B cell (primary cell): ENCODE data around the gene COL19A1. TPM values are rescaled to one million over a fixed set of nuclear protein-coding genes. Genes with fewer than 3 reads are reported as not detected.

Experiments used
- ATAC-seq: fragments of 200-7000 bp; cut with Tn5 transposase; one replicate; pipeline ENCODE4 v1.10.0; 2021; ENCODE audit warnings: low read depth, mild to moderate bottlenecking, moderate number of reproducible peaks, moderate library complexity
- CTCF ChIA-PET: fragments of 350-600 bp; sonication (Branson Sonifier 250); formaldehyde crosslinking; loops from one replicate; lab custom pipeline; 2021; ENCODE audit warnings: antibody characterized with exemption, inconsistent platforms; lab: Charles Lee
- POLR2A ChIA-PET: fragments of 350-600 bp; sonication (Branson Sonifier 250); formaldehyde crosslinking; loops from one replicate; lab custom pipeline; 2021; ENCODE audit warnings: antibody characterized with exemption; lab: Charles Lee
- DNase-seq: peaks from one replicate; pipeline ENCODE4 v3.0.0; 2013
- H2AFZ ChIP-seq: 2 replicates; pipeline ENCODE4 v1.6.1; 2012; ENCODE audit warnings: mild to moderate bottlenecking, low read depth, low read length; ENCODE audit not compliant: insufficient read depth, poor library complexity, severe bottlenecking
- H3K27ac ChIP-seq, 2 donors: 1 replicate in 1 of 2; 2 replicates in 1 of 2; pipeline ENCODE4 v1.5.1; 2012 to 2013; ENCODE audit warnings: low read length in 2 of 2, mild to moderate bottlenecking in 2 of 2, moderate library complexity in 1 of 2
- H3K27me3 ChIP-seq, 4 experiments: fragments of 200-600 bp in 1 of 4; sonication (generic) in 1 of 4; replicated peaks in 1 of 4; 1 replicate in 2 of 4; 2 replicates in 2 of 4; pipeline versions ENCODE4 v1.6.1 to v1.7.0; 2013 to 2016; ENCODE audit warnings: low read length in 3 of 4, mild to moderate bottlenecking in 2 of 4, mixed read lengths in 1 of 4, moderate library complexity in 1 of 4; ENCODE audit not compliant: insufficient read depth in 4 of 4, control insufficient read depth in 3 of 4; ENCODE audit errors: control extremely low read depth in 1 of 4
- H3K36me3 ChIP-seq, 2 experiments: replicated peaks in 1 of 2; 1 replicate in 1 of 2; 2 replicates in 1 of 2; pipeline versions ENCODE4 v1.6.1 to v1.7.1; 2013; ENCODE audit warnings: low read length in 1 of 2; ENCODE audit not compliant: insufficient read depth in 2 of 2, control insufficient read depth in 1 of 2; ENCODE audit errors: control extremely low read depth in 1 of 2, extremely low read depth in 1 of 2
- H3K4me1 ChIP-seq, 2 donors: fragments of 200-600 bp in 1 of 2; sonication (generic) in 1 of 2; 1 replicate in 1 of 2; 2 replicates in 1 of 2; pipeline versions ENCODE4 v1.5.1 to v1.6.1; 2013 to 2017; ENCODE audit warnings: low read length in 2 of 2; ENCODE audit not compliant: control insufficient read depth in 2 of 2, insufficient read depth in 2 of 2
- H3K4me2 ChIP-seq: replicated peaks from 2 replicates; pipeline ENCODE3; 2012; ENCODE audit warnings: mild to moderate bottlenecking, low read depth, low read length; ENCODE audit not compliant: poor library complexity, severe bottlenecking
- H3K4me3 ChIP-seq, 5 experiments: fragments of 200-600 bp in 1 of 5; sonication (generic) in 1 of 5; 1 replicate in 3 of 5; 2 replicates in 2 of 5; pipeline versions ENCODE4 v1.5.1 to v1.7.0; 2011 to 2016; ENCODE audit warnings: low read length in 4 of 5, mild to moderate bottlenecking in 4 of 5, low read depth in 2 of 5, control low read depth in 1 of 5, moderate library complexity in 1 of 5; ENCODE audit not compliant: insufficient read depth in 1 of 5; ENCODE audit errors: control extremely low read depth in 1 of 5, extremely low read depth in 1 of 5
- H3K79me2 ChIP-seq: fragments of 200-600 bp; sonication (generic); one replicate; pipeline ENCODE4 v1.6.0; 2016; ENCODE audit warnings: low read length; ENCODE audit not compliant: control insufficient read depth, insufficient read depth
- H3K9ac ChIP-seq: fragments of 200-600 bp; sonication (generic); 2 replicates; pipeline ENCODE4 v1.6.1; 2017; ENCODE audit warnings: mild to moderate bottlenecking, low read length, moderate library complexity
- H3K9me3 ChIP-seq, 3 donors: one replicate each; pipeline versions ENCODE4 v1.6.1 to v1.7.1; 2013; ENCODE audit warnings: low read length in 2 of 3; ENCODE audit not compliant: control insufficient read depth in 2 of 3, insufficient read depth in 1 of 3; ENCODE audit errors: control extremely low read depth in 1 of 3
- H4K20me1 ChIP-seq: 2 replicates; pipeline ENCODE4 v1.6.0; 2012; ENCODE audit warnings: mild to moderate bottlenecking, low read length; ENCODE audit not compliant: insufficient read depth, control insufficient read depth, poor library complexity, severe bottlenecking
- H3K27ac Mint-ChIP-seq: one replicate; pipeline ENCODE4 v1.8.0; 2021; ENCODE audit warnings: mixed read lengths
- H3K27me3 Mint-ChIP-seq: one replicate; pipeline ENCODE4 v1.8.0; 2021; ENCODE audit warnings: mixed read lengths
- H3K4me1 Mint-ChIP-seq: one replicate; pipeline ENCODE4 v1.8.0; 2021; ENCODE audit warnings: mixed read lengths
- H3K4me3 Mint-ChIP-seq: one replicate; pipeline ENCODE4 v1.8.0; 2021; ENCODE audit warnings: mixed read lengths
- H3K9me3 Mint-ChIP-seq: one replicate; pipeline ENCODE4 v1.8.0; 2022; ENCODE audit warnings: mixed read lengths; ENCODE audit not compliant: insufficient read depth
- EZH2 ChIP-seq: IDR thresholded peaks from 2 replicates; pipeline ENCODE4 v1.6.1; 2012; ENCODE audit warnings: borderline replicate concordance, low read depth, mild to moderate bottlenecking, moderate library complexity, low read length; ENCODE audit not compliant: insufficient read depth, poor library complexity, severe bottlenecking
- WGBS: methylation state at CpG from one replicate; pipeline ENCODE4 v1.1.5; 2013; ENCODE audit warnings: missing lambda C conversion rate; ENCODE audit not compliant: insufficient coverage; 5-methylcytosine and 5-hydroxymethylcytosine counted together
- intact Hi-C: fragments of 100-400 bp; cut with micrococcal nuclease; formaldehyde crosslinking; loops from one replicate; pipeline ENCODE4 v1.10.0; 2022
- polyA plus RNA-seq: library from polyadenylated mRNA; depleted of rRNA; stranded (reverse); fragments of >200 nt; gene quantifications from 2 replicates; pipeline ENCODE4 v1.2.3, GENCODE V29; 2012
- total RNA-seq, 2 donors: library from RNA; stranded (reverse); fragments of 120-200 nt in 1 of 2; gene quantifications; 1 replicate in 1 of 2; 2 replicates in 1 of 2; pipeline versions ENCODE4 v1.2.3 to v1.2.4, GENCODE V29; 2013 to 2022
- TF ChIP-seq, protein P1 (sequence below): fragments of 200-600 bp; IDR thresholded peaks from one replicate; pipeline ENCODE4 v1.8.0; 2022; ENCODE audit warnings: antibody characterized with exemption, mild to moderate bottlenecking

COL19A1 gene
- total and polyA plus RNA-seq, 2 donors (not counting 1 experiment from before 2014, with no cell fraction given), result 14.6 to 61.4 TPM

DNA sequence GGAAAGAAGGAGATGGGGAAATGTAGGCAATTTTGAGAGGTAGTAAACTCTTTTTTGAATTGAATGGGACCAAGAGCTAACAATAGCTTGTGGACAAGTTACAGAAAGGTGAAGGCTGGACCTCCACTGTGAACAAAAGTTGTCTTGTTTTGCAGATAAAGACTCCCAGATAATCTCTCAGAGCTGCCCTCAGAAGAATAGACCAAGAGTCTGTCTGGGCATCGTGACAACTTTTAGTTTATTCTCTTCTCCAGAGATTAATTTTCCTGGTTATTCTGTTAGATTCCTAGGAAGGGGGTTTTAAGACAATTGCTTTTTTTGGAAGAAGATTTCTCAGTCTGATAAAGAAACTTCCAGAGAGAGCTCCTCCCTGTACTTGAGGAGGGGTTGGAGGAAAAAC is 161.9 kb downstream of the COL19A1 start:
- no peak for TF ChIP-seq EZH2
- TF ChIP-seq, protein P1, sequence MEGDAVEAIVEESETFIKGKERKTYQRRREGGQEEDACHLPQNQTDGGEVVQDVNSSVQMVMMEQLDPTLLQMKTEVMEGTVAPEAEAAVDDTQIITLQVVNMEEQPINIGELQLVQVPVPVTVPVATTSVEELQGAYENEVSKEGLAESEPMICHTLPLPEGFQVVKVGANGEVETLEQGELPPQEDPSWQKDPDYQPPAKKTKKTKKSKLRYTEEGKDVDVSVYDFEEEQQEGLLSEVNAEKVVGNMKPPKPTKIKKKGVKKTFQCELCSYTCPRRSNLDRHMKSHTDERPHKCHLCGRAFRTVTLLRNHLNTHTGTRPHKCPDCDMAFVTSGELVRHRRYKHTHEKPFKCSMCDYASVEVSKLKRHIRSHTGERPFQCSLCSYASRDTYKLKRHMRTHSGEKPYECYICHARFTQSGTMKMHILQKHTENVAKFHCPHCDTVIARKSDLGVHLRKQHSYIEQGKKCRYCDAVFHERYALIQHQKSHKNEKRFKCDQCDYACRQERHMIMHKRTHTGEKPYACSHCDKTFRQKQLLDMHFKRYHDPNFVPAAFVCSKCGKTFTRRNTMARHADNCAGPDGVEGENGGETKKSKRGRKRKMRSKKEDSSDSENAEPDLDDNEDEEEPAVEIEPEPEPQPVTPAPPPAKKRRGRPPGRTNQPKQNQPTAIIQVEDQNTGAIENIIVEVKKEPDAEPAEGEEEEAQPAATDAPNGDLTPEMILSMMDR, result no peak
- no peak overlapping the region for H3K27ac ChIP-seq
- H3K27me3 ChIP-seq, result no peaks in the 10 kb centered on the region
- DNase-seq, result no peak
- POLR2A ChIA-PET, result no interaction called here
- ATAC-seq, result no peak
- no peaks in the 10 kb centered on the region for H3K79me2 ChIP-seq
- Mint-ChIP-seq H3K27me3 (no peaks in the 10 kb centered on the region), H3K27ac (no peak overlapping the region), H3K4me3 (no peak overlapping the region), H3K4me1 (no peaks in the 10 kb centered on the region), H3K9me3 (no peaks in the 10 kb centered on the region)
- intact Hi-C loops, result no loop called here
- CTCF ChIA-PET, result interaction anchor here (1.4 kb wide), 1 partner anchor 298 kb away, joined by 3 read pairs; no protein-coding TSS in a partner anchor
- H3K36me3 ChIP-seq, result peaks cover 8 to 50% of the 10 kb centered on the region in 2 experiments
- WGBS, result no CpG with 5 or more reads among the region's 1 CpG
- H2AFZ ChIP-seq, result no peak overlapping the region
- no peaks in the 10 kb centered on the region for H3K9me3 ChIP-seq
- no peak overlapping the region for H3K9ac ChIP-seq
- H3K4me2 ChIP-seq, result no peak overlapping the region
- H4K20me1 ChIP-seq, result no peaks in the 10 kb centered on the region
- no peaks in the 10 kb centered on the region for H3K4me1 ChIP-seq
- no peak overlapping the region for H3K4me3 ChIP-seq

DNA sequence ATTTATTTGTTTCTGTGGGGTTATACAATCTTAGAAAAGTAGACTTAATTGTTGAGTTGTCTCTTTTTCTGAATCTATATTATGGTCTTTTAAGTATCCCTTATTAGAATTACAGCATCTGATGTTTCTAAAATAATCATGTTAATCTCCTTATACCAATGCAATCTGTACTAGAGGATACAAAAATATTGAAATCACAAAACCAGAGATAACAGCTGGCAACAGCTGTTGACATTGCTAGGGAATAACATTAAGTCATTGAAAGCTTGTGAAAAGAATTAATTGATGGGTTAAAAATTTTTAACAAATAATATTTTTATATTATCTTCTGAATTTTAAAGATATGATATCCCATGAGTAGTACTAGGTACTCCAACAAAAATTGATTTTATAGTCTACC is 162.6 kb downstream of the COL19A1 start:
- H3K27me3 ChIP-seq, result no peaks in the 10 kb centered on the region
- H3K36me3 ChIP-seq, result peaks cover 8 to 49% of the 10 kb centered on the region in 2 experiments
- no peaks in the 10 kb centered on the region for H3K4me1 ChIP-seq
- ChIA-PET CTCF (no interaction called here), POLR2A (no interaction called here)
- Mint-ChIP-seq H3K27ac (no peak overlapping the region), H3K4me1 (no peaks in the 10 kb centered on the region), H3K4me3 (no peak overlapping the region), H3K9me3 (no peaks in the 10 kb centered on the region), H3K27me3 (no peaks in the 10 kb centered on the region)
- no peak overlapping the region for H3K4me2 ChIP-seq
- H3K27ac ChIP-seq, result no peak overlapping the region
- no peaks in the 10 kb centered on the region for H3K79me2 ChIP-seq
- no peaks in the 10 kb centered on the region for H3K9me3 ChIP-seq
- no peak for ATAC-seq
- H4K20me1 ChIP-seq, result no peaks in the 10 kb centered on the region
- no peak for DNase-seq
- no peak overlapping the region for H3K9ac ChIP-seq
- no peak overlapping the region for H2AFZ ChIP-seq
- intact Hi-C loops, result no loop called here
- no peak overlapping the region for H3K4me3 ChIP-seq
- no peak for TF ChIP-seq EZH2
- TF ChIP-seq, protein P1, result no peak
